HG02852 (cell line): ENCODE measurements around the gene SRCAP.
A peak's percentile ranks its signal among the peaks of the same experiment; 100 is the strongest.

Experiments
- ATAC-seq: cut with Tn5 transposase; IDR thresholded peaks from one replicate; pipeline ENCODE4 v1.9.1; 2021; ENCODE audit warnings: mild to moderate bottlenecking, moderate library complexity; ENCODE audit not compliant: unreplicated experiment

SRCAP gene

GRCh38 chr16:30771726-30772125, 72.8 kb downstream of the SRCAP start:
- ATAC-seq: no peak

GRCh38 chr16:30773826-30774225, 74.9 kb downstream of the SRCAP start:
- no peak for ATAC-seq

- no peak for ATAC-seq
Observed at GRCh38 chr16:30774367-30775130, 75.6 kb downstream of the SRCAP start.

- ATAC-seq: no peak
Observed at GRCh38 chr16:30775131-30775391, 76.1 kb downstream of the SRCAP start.

- ATAC-seq: peak; percentile 58
Observed at GRCh38 chr16:30775392-30776188, 76.6 kb downstream of the SRCAP start.

GRCh38 chr16:30777591-30778297, 78.8 kb downstream of the SRCAP start:
- ATAC-seq: no peak

- ATAC-seq: no peak
Observed at GRCh38 chr16:30778549-30779244, 79.7 kb downstream of the SRCAP start.

- no peak for ATAC-seq
Observed at GRCh38 chr16:30779596-30779995, 80.6 kb downstream of the SRCAP start.

- ATAC-seq: no peak
Observed at GRCh38 chr16:30780021-30780420, 81.0 kb downstream of the SRCAP start.

GRCh38 chr16:30780549-30780948, 81.6 kb downstream of the SRCAP start:
- ATAC-seq: no peak

- no peak for ATAC-seq
Observed at GRCh38 chr16:30782486-30783279, 83.7 kb downstream of the SRCAP start.

GRCh38 chr16:30783280-30784109, 84.5 kb downstream of the SRCAP start:
- no peak for ATAC-seq

- no peak for ATAC-seq
Observed at GRCh38 chr16:30784215-30784614, 85.2 kb downstream of the SRCAP start.

- no peak for ATAC-seq
Observed at GRCh38 chr16:30785126-30786106, 86.4 kb downstream of the SRCAP start.

GRCh38 chr16:30786115-30786935, 87.4 kb downstream of the SRCAP start:
- no peak for ATAC-seq

GRCh38 chr16:30786936-30787612, 88.1 kb downstream of the SRCAP start, which contains the start of gene ZNF629:
TSS of gene ZNF629 (minus strand) at chr16:30787205. CDS start at chr16:30784482, 2,723 bp downstream.
- ATAC-seq: no peak
